GM20000 (cell line): ENCODE measurements around the gene SLC6A7.
"Not testable (repeated sequence)": the region's sequence is repeated elsewhere in the genome, so short reads cannot be mapped to it uniquely, and the experiment has no call there.

Experiments used
- DNase-seq: peaks from one replicate; pipeline ENCODE4 v3.0.0; 2012; ENCODE audit warnings: low spot score
- CTCF ChIP-seq: IDR thresholded peaks from 2 replicates; pipeline ENCODE4 v1.5.1; 2012; ENCODE audit warnings: mild to moderate bottlenecking, control low read depth; ENCODE audit errors: extremely low read depth, missing control alignments

The SLC6A7 gene

GRCh38 chr5:150247726-150248125, 57.9 kb downstream of the SLC6A7 start:
- no peak for DNase-seq
- TF ChIP-seq CTCF, result no peak

DNA sequence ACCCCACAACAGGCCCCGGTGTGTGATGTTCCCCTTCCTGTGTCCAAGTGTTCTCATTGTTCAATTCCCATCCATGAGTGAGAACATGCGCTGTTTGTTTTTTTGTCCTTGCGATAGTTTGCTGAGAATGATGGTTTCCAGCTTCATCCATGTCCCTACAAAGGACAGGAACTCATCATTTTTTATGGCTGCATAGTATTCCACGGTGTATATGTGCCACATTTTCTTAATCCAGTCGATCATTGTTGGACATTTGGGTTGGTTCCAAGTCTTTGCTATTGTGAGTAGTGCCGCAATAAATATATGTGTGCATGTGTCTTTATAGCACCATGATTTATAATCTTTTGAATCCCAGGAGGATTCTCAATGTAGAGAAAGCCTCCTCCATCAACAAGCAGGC, 58.6 kb downstream of the SLC6A7 start:
- DNase-seq, result not testable (repeated sequence)

DNA sequence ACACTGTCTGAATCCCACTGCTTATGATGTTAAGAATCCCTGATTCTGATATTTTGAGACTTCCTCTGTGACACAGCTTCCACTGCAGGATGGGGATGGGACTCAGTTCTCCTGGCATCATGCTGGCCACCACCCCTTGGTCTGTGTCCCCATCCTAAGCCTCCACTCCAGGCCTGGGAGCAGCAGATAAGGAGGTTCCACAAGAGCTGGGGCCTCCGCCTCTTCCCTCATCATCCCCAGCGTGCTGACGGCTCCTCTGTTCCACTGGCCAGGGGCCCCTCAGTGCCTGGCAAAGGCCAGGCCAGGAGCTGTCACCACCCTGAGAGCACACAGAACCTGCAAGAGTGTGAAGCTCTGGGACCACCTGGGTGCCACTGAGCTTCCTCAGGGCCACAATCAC, 59.1 kb downstream of the SLC6A7 start:
- no peak for TF ChIP-seq CTCF
- DNase-seq, result no peak

DNA sequence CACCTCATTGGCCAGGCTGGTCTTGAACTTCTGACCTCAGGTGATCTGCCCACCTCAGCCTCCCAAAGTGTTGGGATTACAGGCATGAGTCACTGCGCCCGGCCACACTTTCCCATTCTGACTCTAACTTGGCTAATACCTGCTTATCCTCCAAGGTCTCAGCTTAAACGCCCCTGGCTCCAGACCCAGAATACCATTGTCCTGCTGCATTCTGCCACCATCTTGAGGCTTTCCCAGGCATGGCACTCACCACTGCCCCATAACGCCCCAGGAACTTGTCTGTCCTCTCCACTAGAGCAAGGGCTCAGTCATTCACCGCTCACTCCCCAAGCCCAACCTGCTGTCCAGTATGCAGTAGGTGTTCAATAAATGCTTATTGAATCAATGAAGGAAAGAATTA, 59.9 kb downstream of the SLC6A7 start:
- no peak for DNase-seq
- no peak for TF ChIP-seq CTCF

GRCh38 chr5:150251504-150251903, 61.6 kb downstream of the SLC6A7 start:
- no peak for DNase-seq
- TF ChIP-seq CTCF, result no peak

DNA sequence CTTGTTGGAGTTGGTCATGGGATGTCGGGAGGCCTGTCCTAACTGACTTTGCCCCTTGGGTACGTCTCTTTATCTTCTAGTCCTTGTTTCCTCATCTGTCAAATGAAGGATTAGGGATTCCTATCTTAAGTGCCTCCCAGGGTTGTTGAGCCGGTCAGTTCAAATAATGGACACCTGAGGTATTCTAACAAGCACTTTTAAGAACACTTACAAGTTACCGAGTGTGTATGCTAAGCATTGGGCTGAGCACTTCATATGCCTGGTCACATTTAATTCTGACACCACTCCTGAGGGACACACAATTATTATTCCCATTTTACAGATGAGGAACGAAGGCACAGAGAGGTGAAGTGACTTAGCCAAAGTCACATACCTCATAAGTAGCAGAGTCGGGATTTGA, 62.6 kb downstream of the SLC6A7 start:
- no peak for TF ChIP-seq CTCF
- DNase-seq, result no peak

DNA sequence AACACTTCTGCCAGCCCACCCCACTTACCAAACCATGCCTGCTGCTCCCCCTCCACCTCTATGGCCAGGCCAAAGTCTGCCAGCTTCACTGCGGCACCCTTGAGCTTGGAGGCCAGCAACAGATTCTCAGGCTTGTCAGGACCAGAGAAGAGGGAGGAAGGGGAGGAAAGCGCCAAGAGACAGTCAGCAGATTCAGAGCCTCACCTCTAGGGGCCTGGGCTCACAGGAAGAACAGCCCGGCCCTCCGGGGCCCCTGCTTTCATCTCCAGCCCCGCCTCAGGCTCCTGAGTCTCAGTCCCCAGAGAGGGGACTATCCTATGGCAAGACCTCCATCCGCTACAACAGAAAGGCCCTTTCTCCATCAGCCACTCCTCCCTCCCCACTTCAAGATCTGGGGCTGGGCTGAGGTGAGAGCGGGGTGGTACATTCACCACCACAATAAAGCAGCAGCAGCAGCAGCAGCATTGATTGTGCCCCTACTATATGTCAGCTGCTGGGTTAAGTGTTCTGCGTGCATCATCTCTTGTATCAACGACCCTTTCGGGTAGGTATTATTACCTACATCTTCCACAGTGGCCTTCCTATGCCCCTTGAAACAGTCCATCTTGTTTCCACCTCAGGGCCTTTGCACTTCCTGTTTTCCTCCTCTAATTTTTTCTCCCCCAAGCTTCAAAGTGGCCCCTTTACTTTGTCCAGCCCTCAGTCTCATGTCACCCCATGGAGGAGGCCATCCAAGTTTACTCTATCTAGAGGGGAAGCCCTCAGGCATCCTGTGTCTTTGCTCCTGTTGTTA, 63.8 kb downstream of the SLC6A7 start:
- DNase-seq, result no peak
- no peak for TF ChIP-seq CTCF

- no peak for TF ChIP-seq CTCF
- DNase-seq, result no peak
These were observed 64.5 kb downstream of the SLC6A7 start for GRCh38 chr5:150254363-150254762.
